ENCODE results near the gene TES. TPM values are rescaled to one million over a fixed set of nuclear protein-coding genes. Genes with fewer than 3 reads are reported as not detected.
"Not testable (repeated sequence)": the region's sequence is repeated elsewhere in the genome, so short reads cannot be mapped to it uniquely, and the experiment has no call there.

Gene TES
- total and polyA plus RNA-seq, 5 experiments from 2014 or later = 119 to 185 (median 177) TPM

DNA sequence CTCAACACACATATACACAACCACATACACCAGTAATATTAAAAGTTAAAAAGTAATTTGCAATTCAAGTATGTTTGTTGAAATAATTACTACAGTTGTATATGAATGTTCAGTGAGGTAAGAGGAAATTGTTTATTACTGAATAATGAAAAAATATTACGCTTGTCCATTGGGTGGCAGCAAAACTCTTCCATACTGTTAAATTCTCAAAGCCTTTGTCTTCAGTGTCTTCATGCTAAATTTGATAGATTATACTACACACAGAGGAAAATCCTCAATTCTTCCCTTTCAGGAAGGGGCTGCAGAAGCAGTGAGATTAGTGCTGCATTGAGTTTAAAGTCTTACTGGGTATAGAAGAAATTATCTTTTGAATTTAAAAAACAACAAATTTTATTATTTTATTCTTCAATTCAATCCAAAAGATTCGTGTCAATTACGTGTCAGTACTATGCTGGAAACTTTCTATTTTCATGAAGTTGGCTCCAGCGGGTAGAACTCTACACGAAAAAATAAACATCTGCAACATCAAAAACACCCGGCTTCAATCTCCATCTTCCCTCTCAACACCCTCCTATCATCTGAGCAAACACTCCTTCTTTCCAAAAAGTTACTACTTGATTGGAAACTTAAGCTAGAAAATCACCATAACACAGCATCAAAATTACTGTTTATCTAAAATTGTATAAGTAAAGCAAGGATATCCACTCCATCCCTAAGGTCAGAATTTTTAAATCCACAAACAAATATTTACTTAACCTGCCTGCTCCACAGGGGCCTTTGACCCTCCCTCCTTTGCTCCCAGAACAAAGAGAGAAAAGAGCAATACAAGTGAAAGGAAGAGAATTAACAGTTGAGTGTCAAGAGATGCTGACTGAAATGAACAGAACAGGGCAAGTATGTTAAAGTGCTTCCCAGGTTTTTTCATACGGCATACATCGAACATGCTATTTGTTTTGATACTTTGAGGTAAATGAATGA is 37.0 kb upstream of the TES start:
- Mint-ChIP-seq H3K4me3 (no peak overlapping the region), H3K4me1 (no peaks in the 10 kb centered on the region), H3K27me3 (peaks cover 0 to 15% (median 8%) of the 10 kb centered on the region in 5 donors), H3K27ac (no peak overlapping the region), H3K9me3 (peaks cover 0 to 6% (median 0%) of the 10 kb centered on the region in 9 donors), H3K36me3 (peaks cover 0 to 5% (median 0%) of the 10 kb centered on the region in 3 donors)
- ATAC-seq = peak in 1 of 2 donors; percentile 32
- POLR2A ChIA-PET = no interaction called here
- peak in 5 of 10 donors; percentile 26 to 71 (median 58) for DNase-seq

DNA sequence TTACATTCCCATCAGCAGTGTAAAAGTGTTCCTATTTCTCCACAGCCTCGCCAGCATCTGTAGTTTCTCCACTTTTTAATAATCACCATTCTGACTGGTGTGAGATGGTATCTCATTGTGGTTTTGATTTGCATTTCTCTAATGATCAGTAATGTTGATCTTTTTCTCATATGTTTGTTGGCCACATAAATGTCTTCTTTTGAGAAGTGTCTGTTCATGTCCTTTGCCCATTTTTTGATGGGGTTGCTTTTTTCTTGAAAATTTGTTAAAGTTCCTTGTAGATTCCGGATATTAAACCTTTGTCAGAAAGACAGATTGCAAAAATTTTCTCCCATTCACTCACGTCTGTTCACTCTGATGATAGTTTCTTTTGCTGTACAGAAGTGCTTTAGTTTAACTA is 35.2 kb upstream of the TES start:
- DNase-seq, H3K9me3 Mint-ChIP-seq, ATAC-seq, H3K4me1 Mint-ChIP-seq, H3K4me3 Mint-ChIP-seq, H3K27ac Mint-ChIP-seq, POLR2A ChIA-PET, H3K36me3 Mint-ChIP-seq: not testable (repeated sequence)
- peaks cover 0 to 15% (median 8%) of the 10 kb centered on the region in 5 donors for H3K27me3 Mint-ChIP-seq

DNA sequence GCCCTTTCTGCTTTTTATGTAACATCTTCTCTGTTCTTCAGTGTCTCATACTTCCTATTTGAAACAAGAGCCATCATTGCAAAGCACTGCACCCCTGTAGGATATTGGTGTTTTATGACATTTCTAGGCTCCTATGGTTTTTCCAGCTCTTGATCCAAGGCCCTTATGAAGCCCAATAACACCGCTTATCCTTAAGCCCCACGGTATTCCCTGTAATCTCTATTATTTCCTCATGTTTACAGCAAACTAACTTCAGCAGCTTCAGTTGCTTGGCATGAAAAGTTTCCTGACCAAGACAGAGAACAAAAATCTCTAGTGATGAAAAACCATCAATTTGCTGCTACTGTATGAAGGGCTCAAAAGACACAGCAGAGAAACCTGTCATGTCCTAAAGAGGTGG is 34.1 kb upstream of the TES start:
- peaks cover 0 to 9% (median 4%) of the 10 kb centered on the region in 5 donors for H3K27me3 Mint-ChIP-seq
- peaks cover 0 to 6% (median 0%) of the 10 kb centered on the region in 9 donors for H3K9me3 Mint-ChIP-seq
- peaks cover 0 to 5% (median 0%) of the 10 kb centered on the region in 3 donors for H3K36me3 Mint-ChIP-seq
- POLR2A ChIA-PET = interaction anchor here (1.2 kb wide), 1 partner anchor 34 kb away, joined by 5 read pairs; the partner anchor contains the start of gene TES
- H3K4me3 Mint-ChIP-seq = no peak overlapping the region
- H3K27ac Mint-ChIP-seq = no peak overlapping the region
- H3K4me1 Mint-ChIP-seq = peaks cover 0 to 7% (median 3%) of the 10 kb centered on the region in 4 donors
- ATAC-seq (no peak), DNase-seq (no peak)

DNA sequence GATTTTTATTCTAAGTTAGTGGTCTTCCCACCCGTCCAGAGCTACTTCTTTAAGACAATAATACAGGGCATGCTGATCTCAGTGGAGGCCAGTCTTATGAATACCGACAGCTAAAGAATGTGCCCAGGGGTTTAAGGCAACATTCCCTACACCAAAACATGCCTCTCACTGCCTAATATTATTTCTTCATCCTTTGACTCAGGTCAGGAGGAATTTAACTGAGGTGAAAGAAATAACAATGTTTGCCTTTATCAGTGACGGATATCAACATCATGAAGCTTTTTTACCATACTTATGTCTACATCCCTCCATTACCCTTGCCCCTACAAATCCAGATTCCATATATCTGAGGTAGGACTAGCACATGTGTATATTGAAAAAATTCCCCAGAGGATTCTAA is 33.3 kb upstream of the TES start:
- POLR2A ChIA-PET = interaction anchor here (1.2 kb wide), 1 partner anchor 34 kb away, joined by 5 read pairs; the partner anchor contains the start of gene TES
- peaks cover 0 to 3% (median 0%) of the 10 kb centered on the region in 5 donors for H3K27me3 Mint-ChIP-seq
- ATAC-seq (no peak), DNase-seq (no peak)
- H3K36me3 Mint-ChIP-seq = peaks cover 0 to 5% (median 0%) of the 10 kb centered on the region in 3 donors
- H3K4me3 Mint-ChIP-seq = no peak overlapping the region
- H3K4me1 Mint-ChIP-seq = peaks cover 0 to 8% (median 3%) of the 10 kb centered on the region in 4 donors
- no peak overlapping the region for H3K27ac Mint-ChIP-seq
- peaks cover 0 to 6% (median 0%) of the 10 kb centered on the region in 9 donors for H3K9me3 Mint-ChIP-seq

DNA sequence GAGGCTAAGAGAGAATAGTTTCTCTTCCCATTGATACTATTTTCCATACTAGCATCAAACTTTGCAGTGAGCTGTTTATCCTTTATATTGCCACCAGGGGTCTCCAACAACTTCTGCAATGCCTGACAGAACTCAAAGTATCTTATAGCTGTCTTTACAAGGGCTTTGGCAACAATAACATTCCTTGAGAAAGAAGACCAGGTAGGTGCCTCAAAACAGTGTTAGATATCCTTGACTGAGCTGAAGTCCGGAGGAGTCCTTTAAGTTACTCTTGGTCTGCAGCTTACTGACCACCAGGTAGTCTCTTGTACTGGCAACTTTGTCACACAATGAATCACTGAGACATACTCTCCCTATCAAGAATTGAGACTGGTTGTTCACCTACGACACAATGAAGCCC is 30.0 kb upstream of the TES start:
- DNase-seq (peak in 8 of 10 donors; percentile 15 to 71 (median 52)), ATAC-seq (peak; percentile 72 to 87)
- no peak overlapping the region for H3K4me3 Mint-ChIP-seq
- no peaks in the 10 kb centered on the region for H3K27me3 Mint-ChIP-seq
- peaks cover 0 to 8% (median 3%) of the 10 kb centered on the region in 4 donors for H3K4me1 Mint-ChIP-seq
- H3K36me3 Mint-ChIP-seq = peaks cover 0 to 2% (median 0%) of the 10 kb centered on the region in 3 donors
- H3K27ac Mint-ChIP-seq = no peak overlapping the region
- POLR2A ChIA-PET = interaction anchor here (1.0 to 1.7 kb wide), 2 partner anchors 31 to 55 kb away, joined by 6 to 7 read pairs; partner anchors contain the start of gene TES
- peaks cover 0 to 2% (median 0%) of the 10 kb centered on the region in 9 donors for H3K9me3 Mint-ChIP-seq

DNA sequence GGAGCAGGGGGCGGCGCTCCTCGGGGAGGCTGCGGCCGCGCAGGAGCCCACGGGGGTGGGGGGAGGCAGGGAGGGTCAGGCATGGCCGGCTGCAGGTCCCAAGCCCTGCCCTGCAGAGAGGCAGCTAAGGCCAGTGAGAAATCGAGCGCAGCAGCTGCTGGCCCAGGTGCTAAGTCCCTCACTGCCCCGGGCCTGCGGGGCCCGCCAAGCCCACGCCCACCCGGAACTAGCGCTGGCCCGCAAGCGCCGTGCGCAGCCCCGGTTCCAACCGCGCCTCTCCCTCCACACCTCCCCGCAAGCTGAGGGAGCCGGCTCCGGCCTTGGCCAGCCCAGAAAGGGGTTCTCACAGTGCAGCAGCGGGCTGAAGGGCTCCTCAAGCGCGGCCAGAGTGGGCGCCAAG is 28.3 kb upstream of the TES start:
- no peak overlapping the region for H3K27ac Mint-ChIP-seq
- peaks cover 0 to under 1% (median 0%) of the 10 kb centered on the region in 3 donors for H3K36me3 Mint-ChIP-seq
- peaks cover 0 to under 1% (median 0%) of the 10 kb centered on the region in 9 donors for H3K9me3 Mint-ChIP-seq
- POLR2A ChIA-PET = no interaction called here
- H3K4me3 Mint-ChIP-seq = no peak overlapping the region
- DNase-seq (no peak), ATAC-seq (no peak)
- H3K4me1 Mint-ChIP-seq = peaks cover 0 to 8% (median 4%) of the 10 kb centered on the region in 4 donors
- H3K27me3 Mint-ChIP-seq = peaks cover 0 to 1% (median 0%) of the 10 kb centered on the region in 5 donors

DNA sequence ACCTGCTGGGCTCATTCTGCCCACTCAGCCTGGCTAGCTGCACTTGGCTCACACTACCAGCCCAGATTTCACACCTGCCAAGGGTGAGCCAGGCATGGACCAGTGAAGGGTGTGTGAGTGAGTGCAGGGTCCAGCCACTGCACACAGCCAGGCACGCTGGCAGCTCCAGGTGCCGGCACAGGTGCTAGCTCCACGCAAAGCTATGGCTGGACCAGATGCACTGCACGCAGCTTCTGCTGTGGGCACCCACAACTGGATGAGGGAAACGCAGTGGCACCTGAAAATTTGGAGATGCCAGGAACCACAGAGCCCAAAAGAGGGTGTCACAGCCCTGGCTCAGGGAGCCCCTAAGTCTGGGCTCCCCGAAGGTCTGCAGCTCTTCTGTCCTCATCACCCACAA is 24.9 kb upstream of the TES start:
- no peak overlapping the region for H3K27ac Mint-ChIP-seq

DNA sequence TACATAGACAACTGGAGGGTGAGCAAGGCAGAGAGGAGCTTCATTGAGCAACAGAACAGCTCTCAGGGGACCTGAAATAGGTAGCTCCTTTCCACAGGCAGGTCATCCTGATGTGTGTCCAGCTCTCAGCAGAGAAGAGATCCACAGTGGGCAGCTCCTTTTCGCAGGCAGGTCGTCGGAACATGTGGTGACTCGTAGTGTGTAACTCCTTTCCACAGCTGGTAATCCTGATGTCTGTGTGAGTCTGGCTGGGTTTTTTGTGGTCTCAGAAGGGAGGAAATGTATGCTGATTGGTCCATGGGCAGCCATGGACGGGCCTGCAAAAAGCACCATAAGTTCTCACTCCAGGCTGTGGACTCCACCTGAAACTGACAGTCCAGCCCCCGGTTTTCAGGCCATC is 24.4 kb upstream of the TES start:
- Mint-ChIP-seq H3K27me3 (peaks cover 0 to 1% (median 0%) of the 10 kb centered on the region in 5 donors), H3K36me3 (peaks cover 0 to 14% (median 9%) of the 10 kb centered on the region in 3 donors), H3K4me1 (peaks cover 0 to 4% (median 1%) of the 10 kb centered on the region in 4 donors), H3K27ac (no peak overlapping the region), H3K9me3 (peaks cover 0 to 11% (median 5%) of the 10 kb centered on the region in 9 donors), H3K4me3 (no peak overlapping the region)
- ATAC-seq (no peak), DNase-seq (no peak)
- POLR2A ChIA-PET = interaction anchor here (1.5 kb wide), 1 partner anchor 24 kb away, joined by 5 read pairs; the partner anchor contains the start of gene TES

More for the DNA sequence above, 24.9 kb upstream of the TES start:
- Mint-ChIP-seq H3K27me3 (peaks cover 0 to 1% (median 0%) of the 10 kb centered on the region in 5 donors), H3K4me1 (peaks cover 0 to 6% (median 2%) of the 10 kb centered on the region in 4 donors), H3K9me3 (peaks cover 0 to 11% (median 5%) of the 10 kb centered on the region in 9 donors), H3K4me3 (no peak overlapping the region), H3K36me3 (peaks cover 0 to 14% (median 9%) of the 10 kb centered on the region in 3 donors)
- DNase-seq = no peak
- no peak for ATAC-seq
- POLR2A ChIA-PET = no interaction called here

DNA sequence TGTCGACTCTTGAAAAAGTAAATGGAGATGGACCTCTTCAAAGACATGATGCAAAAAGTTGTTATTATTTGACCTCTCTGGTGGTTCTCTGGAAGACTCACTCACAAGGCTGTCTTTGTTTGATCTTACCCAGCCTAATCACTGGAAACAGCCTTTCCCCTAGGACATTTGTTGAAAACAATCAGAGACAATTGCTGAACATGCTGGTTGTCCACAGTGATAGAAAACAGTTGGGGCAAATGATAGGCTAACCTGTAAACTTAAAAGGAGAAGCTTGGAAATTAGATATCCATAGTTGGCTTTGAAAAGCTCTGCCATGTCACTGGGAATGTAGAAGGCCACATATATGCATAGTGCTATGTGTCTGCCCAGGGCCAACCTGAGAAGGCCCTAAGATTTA is 22.9 kb upstream of the TES start:
- no peak for DNase-seq
- no peak for ATAC-seq
- POLR2A ChIA-PET = interaction anchor here (1.5 kb wide), 1 partner anchor 23 kb away, joined by 5 read pairs; the partner anchor contains the start of gene TES
- peaks cover 0 to 11% (median 5%) of the 10 kb centered on the region in 9 donors for H3K9me3 Mint-ChIP-seq
- H3K4me3 Mint-ChIP-seq = no peak overlapping the region
- no peak overlapping the region for H3K27ac Mint-ChIP-seq
- H3K27me3 Mint-ChIP-seq = peaks cover 0 to 2% (median 0%) of the 10 kb centered on the region in 5 donors
- H3K36me3 Mint-ChIP-seq = peaks cover 0 to 14% (median 11%) of the 10 kb centered on the region in 3 donors
- peaks cover 0 to 3% (median 0%) of the 10 kb centered on the region in 4 donors for H3K4me1 Mint-ChIP-seq

DNA sequence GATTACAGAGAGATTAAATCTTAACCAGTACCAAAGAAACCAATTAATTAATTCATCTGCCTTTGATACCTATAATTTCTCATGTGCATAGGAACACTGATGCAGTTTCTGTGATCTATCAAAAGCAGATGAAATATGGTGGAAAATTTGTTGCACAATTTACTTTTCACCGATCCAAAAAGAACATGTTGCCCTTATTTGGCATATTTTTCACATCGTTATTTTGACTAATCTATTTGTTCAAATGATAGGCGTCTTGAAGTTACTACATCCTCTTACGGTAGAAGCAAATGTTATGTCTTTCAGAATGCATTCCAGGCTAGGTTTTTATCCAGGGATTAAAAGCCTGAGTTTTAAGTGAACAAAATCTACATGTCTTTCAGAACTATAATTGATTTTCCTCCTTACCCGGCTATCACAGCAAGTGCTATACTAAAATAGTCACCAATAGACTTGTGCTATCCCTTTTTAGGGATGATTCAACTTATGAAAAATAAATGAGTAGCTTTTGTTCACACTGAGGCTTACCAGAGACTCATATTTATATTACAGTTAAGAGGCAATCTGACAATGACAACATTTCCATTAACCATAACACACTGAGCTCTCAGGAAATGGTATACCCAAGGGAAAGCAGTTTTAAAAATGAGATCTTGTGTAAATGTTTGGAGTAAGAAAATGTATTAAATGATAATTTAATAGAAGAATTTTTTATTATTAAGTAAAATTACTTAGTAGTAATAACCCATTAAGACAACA is 16.8 kb upstream of the TES start:
- DNase-seq (no peak), ATAC-seq (no peak)
- POLR2A ChIA-PET = no interaction called here
- peaks cover 0 to 2% (median 0%) of the 10 kb centered on the region in 3 donors for H3K36me3 Mint-ChIP-seq
- no peak overlapping the region for H3K27ac Mint-ChIP-seq
- no peak overlapping the region for H3K4me3 Mint-ChIP-seq
- H3K9me3 Mint-ChIP-seq = peaks cover 0 to 2% (median 0%) of the 10 kb centered on the region in 9 donors
- no peaks in the 10 kb centered on the region for H3K4me1 Mint-ChIP-seq
- peaks cover 0 to 2% (median 0%) of the 10 kb centered on the region in 5 donors for H3K27me3 Mint-ChIP-seq

DNA sequence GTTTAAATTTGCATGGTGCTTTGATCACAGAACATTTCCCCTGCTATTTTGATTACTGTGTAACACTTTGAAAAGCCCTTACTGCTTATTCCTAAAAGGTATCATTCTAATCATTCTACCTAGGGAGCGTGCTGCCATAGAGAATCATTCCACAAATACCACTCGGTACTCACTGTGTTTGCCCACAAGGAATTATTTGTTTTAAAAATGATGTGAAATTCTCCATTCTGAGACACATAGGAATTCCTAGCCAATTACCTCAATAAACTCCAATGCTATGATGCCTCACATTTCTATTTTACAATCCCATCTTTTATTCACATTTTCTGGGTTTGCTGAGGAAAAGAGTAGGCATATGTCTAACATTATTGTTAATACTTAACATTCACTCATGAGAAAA is 16.2 kb upstream of the TES start:
- H3K9me3 Mint-ChIP-seq = peaks cover 0 to 2% (median 0%) of the 10 kb centered on the region in 9 donors
- POLR2A ChIA-PET = no interaction called here
- H3K36me3 Mint-ChIP-seq = peaks cover 0 to 2% (median 0%) of the 10 kb centered on the region in 3 donors
- peaks cover 0 to 2% (median 0%) of the 10 kb centered on the region in 5 donors for H3K27me3 Mint-ChIP-seq
- DNase-seq (no peak), ATAC-seq (no peak)
- no peaks in the 10 kb centered on the region for H3K4me1 Mint-ChIP-seq
- H3K4me3 Mint-ChIP-seq = no peak overlapping the region
- no peak overlapping the region for H3K27ac Mint-ChIP-seq

DNA sequence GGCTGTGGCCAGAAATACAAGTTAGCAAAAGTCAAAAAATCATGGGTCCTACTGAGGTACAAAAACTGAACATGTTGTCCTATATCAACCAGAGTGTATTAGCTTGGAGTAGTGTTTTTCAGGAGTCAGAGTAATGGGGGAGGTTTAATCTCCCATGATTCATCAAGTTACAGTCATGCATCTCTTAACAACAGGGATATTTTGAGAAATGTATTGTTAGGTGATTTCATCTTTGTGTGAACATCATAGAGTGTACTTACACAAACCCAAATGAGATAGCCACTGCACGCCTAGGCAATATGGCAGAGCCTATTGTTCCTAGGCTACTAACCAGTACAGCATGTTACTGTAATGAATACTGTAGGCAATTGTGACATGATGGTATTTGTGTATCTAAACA is 14.9 kb upstream of the TES start:
- POLR2A ChIA-PET = interaction anchor here (0.9 kb wide), 1 partner anchor 16 kb away, joined by 4 read pairs; no protein-coding TSS in a partner anchor
- no peaks in the 10 kb centered on the region for H3K4me1 Mint-ChIP-seq
- no peak overlapping the region for H3K27ac Mint-ChIP-seq
- no peak for DNase-seq
- ATAC-seq = no peak
- no peaks in the 10 kb centered on the region for H3K9me3 Mint-ChIP-seq
- H3K27me3 Mint-ChIP-seq = peaks cover 0 to 2% (median 0%) of the 10 kb centered on the region in 5 donors
- no peak overlapping the region for H3K4me3 Mint-ChIP-seq
- peaks cover 0 to 2% (median 0%) of the 10 kb centered on the region in 3 donors for H3K36me3 Mint-ChIP-seq
